ENCODE results near the gene PPM1G.
"Not testable (repeated sequence)": the region's sequence is repeated elsewhere in the genome, so short reads cannot be mapped to it uniquely, and the experiment has no call there.

The PPM1G gene

DNA sequence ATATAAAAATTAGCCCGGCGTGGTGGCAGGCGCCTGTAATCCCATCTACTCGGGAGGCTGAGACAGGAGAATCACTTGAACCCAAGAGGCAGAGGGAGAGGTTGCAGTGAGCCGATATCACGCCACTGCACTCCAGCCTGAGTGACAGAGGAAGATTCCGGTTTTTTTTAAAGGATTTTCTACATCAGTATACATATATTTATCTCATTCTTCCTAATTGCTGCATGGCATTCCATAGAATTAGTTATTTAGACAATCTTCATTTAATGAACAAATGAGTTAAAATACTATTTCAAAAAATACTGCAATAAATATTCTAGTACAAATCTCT lies 54.8 kb downstream of the PPM1G start:
- Histone ChIP-seq H4K5ac (ENCODE audit: low read length) (no peak overlapping the region), H2BK120ac (ENCODE audit: low read depth, low read length) (no peak overlapping the region)

DNA sequence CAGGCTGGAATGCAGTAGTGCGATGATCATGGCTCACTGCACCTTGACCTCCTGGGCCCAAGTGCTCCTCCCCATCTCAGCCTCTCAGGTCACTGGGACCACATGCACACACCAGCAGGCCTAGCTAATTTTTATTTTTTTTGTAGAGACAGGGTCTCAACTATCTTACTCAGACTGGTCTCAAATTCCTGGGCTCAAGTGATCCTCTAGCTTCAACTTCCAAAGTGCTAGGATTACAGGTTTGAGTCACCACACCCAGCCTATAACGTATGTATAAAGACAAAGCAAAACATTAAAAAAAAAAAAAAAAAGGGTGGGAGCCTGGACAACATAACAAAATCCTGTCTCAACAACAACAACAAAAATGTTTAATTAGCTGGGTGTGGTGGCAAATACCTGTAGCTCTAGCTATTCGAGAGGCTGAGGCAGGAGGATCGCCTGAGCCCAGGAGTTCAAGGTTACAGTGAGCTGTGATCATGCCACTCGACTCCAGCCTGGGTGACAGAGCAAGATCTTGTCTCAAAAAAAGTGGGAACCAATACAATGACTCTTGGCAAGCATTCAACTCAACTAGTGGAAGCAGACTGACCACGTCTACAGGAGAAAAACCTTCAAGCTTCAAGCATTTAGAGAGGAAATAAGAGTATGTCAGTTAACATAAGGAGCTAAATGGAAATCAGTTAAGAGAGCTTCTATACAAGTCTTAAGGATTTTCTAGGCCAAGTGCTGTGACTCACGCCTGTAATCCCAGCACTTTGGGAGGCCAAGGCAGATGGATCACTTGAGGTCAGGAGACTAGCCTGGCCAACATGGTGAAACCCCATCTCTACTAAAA lies 55.4 kb downstream of the PPM1G start:
- H3K79me1 ChIP-seq (ENCODE audit: low read length) = peaks cover 7% of the 10 kb centered on the region
- no peak overlapping the region for H3K4ac ChIP-seq (ENCODE audit: low read depth, low read length)
- peaks cover 49% of the 10 kb centered on the region for H3K79me2 ChIP-seq (ENCODE audit: control insufficient read depth, insufficient read depth, low read length)
- no peak overlapping the region for H2AK5ac ChIP-seq (ENCODE audit: low read length)
- no peak overlapping the region for H4K8ac ChIP-seq (ENCODE audit: low read depth, low read length)
- no peaks in the 10 kb centered on the region for H3K4me1 ChIP-seq (ENCODE audit: control insufficient read depth, low read depth, low read length)
- no peak overlapping the region for H3K9ac ChIP-seq (ENCODE audit: low read length)
- no peaks in the 10 kb centered on the region for H3K36me3 ChIP-seq (ENCODE audit: control insufficient read depth, insufficient read depth, low read length)
- no peak overlapping the region for H2BK15ac ChIP-seq (replicated peaks; ENCODE audit: low read depth)
- H3K23ac ChIP-seq (ENCODE audit: low read length) = no peak overlapping the region
- H3K4me2 ChIP-seq (ENCODE audit: low read length) = no peak overlapping the region
- no peak overlapping the region for H3K56ac ChIP-seq (ENCODE audit: low read length)
- DNase-seq = peak; percentile 47
- WGBS (ENCODE audit: extremely low coverage, insufficient coverage, low lambda C conversion rate) = no CpG with 5 or more reads among the region's 7 CpGs
- no peak overlapping the region for H2BK120ac ChIP-seq (ENCODE audit: low read depth, low read length)
- H2BK5ac ChIP-seq (ENCODE audit: low read length) = no peak overlapping the region
- H3K4me3 ChIP-seq (ENCODE audit: low read length) = no peak overlapping the region
- H3K18ac ChIP-seq (ENCODE audit: low read length) = no peak overlapping the region
- H3K27me3 ChIP-seq (ENCODE audit: insufficient read depth, low read length, poor library complexity) = no peaks in the 10 kb centered on the region
- H3K27ac ChIP-seq (ENCODE audit: low read depth, low read length) = no peak overlapping the region
- no peak overlapping the region for H4K5ac ChIP-seq (ENCODE audit: low read length)

More for the DNA sequence above, 54.8 kb downstream of the PPM1G start:
- no peak for DNase-seq
- Histone ChIP-seq H3K79me1 (ENCODE audit: low read length) (peaks cover 7% of the 10 kb centered on the region), H3K79me2 (ENCODE audit: control insufficient read depth, insufficient read depth, low read length) (peaks cover 49% of the 10 kb centered on the region), H3K4ac (ENCODE audit: low read depth, low read length) (no peak overlapping the region), H3K56ac (ENCODE audit: low read length) (no peak overlapping the region), H3K4me2 (ENCODE audit: low read length) (no peak overlapping the region), H3K9ac (ENCODE audit: low read length) (no peak overlapping the region), H3K36me3 (ENCODE audit: control insufficient read depth, insufficient read depth, low read length) (no peaks in the 10 kb centered on the region), H2AK5ac (ENCODE audit: low read length) (no peak overlapping the region), H3K23ac (ENCODE audit: low read length) (no peak overlapping the region), H3K27ac (ENCODE audit: low read depth, low read length) (no peak overlapping the region), H2BK15ac (replicated peaks; ENCODE audit: low read depth) (no peak overlapping the region), H2BK5ac (ENCODE audit: low read length) (no peak overlapping the region), H3K4me1 (ENCODE audit: control insufficient read depth, low read depth, low read length) (no peaks in the 10 kb centered on the region), H3K18ac (ENCODE audit: low read length) (no peak overlapping the region), H3K4me3 (ENCODE audit: low read length) (no peak overlapping the region), H4K8ac (ENCODE audit: low read depth, low read length) (no peak overlapping the region), H3K27me3 (ENCODE audit: insufficient read depth, low read length, poor library complexity) (no peaks in the 10 kb centered on the region)
- no CpG with 5 or more reads among the region's 7 CpGs for WGBS (ENCODE audit: extremely low coverage, insufficient coverage, low lambda C conversion rate)

DNA sequence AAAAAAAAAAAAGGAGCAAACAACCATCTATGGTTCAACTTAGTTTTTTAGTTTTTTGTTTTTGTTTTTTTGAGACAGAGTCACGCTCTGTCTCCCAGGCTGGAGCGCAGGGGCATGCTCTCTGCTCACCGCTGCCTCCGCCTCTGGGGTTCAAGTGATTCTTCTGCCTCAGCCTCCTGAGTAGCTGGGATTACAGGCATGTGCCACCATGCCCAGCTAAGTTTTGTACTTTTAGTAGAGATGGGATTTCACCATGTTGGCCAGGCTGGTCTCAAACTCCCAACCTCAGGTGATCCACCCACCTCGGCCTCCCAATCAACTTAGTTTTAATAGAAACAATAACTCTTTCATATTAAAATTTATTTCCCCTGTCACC lies 56.0 kb downstream of the PPM1G start:
- not testable (repeated sequence) for H3K27ac ChIP-seq (ENCODE audit: low read depth, low read length); H3K36me3 ChIP-seq (ENCODE audit: control insufficient read depth, insufficient read depth, low read length); DNase-seq

DNA sequence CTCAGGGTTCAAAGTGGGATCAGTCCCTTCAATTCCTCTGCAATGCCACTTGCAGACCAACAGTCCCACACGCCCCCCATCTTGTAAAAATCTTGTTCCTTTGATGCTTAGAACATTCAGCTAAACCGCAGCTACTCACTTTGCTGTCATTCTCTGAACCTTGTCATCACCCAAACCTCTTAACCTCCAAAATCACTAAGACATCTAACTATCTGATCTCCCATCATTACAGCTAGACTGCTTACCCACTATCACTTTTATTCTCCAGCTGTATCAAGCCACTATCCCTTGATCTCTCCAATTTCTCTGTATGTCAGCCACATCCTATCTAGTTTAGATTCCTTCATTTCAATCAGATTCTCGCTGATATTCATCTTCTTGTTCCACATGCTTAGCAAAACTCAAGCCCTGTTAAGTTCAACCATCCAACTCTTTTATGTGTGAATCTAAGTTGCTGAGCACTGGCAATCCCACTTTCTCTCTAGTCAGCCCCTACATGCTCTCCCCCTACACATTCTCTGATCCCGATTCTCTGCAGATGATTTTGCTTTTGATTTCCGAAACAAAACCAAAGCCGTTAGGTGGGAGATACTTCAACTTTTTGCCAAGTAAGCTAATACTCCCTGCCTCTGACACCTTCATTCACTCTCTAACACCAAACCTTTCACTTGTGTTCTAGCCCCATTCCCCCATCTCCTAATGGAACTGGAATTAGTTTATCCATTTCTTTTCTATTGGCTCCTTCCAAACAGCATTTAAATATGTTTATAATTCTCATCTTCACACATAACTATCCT lies 57.4 kb downstream of the PPM1G start:
- H3K4me3 ChIP-seq (ENCODE audit: low read length) = no peak overlapping the region
- H4K5ac ChIP-seq (ENCODE audit: low read length) = no peak overlapping the region
- peaks cover 5% of the 10 kb centered on the region for H3K79me1 ChIP-seq (ENCODE audit: low read length)
- H2AK5ac ChIP-seq (ENCODE audit: low read length) = no peak overlapping the region
- no peak overlapping the region for H2BK15ac ChIP-seq (replicated peaks; ENCODE audit: low read depth)
- H3K4ac ChIP-seq (ENCODE audit: low read depth, low read length) = no peak overlapping the region
- H3K56ac ChIP-seq (ENCODE audit: low read length) = no peak overlapping the region
- H3K79me2 ChIP-seq (ENCODE audit: control insufficient read depth, insufficient read depth, low read length) = peaks cover 59% of the 10 kb centered on the region
- no peak overlapping the region for H3K23ac ChIP-seq (ENCODE audit: low read length)
- H3K27ac ChIP-seq (ENCODE audit: low read depth, low read length) = no peak overlapping the region
- DNase-seq = no peak
- no peaks in the 10 kb centered on the region for H3K36me3 ChIP-seq (ENCODE audit: control insufficient read depth, insufficient read depth, low read length)
- H2BK120ac ChIP-seq (ENCODE audit: low read depth, low read length) = no peak overlapping the region
- H3K4me2 ChIP-seq (ENCODE audit: low read length) = no peak overlapping the region
- H3K9ac ChIP-seq (ENCODE audit: low read length) = no peak overlapping the region
- H4K8ac ChIP-seq (ENCODE audit: low read depth, low read length) = no peak overlapping the region
- no peaks in the 10 kb centered on the region for H3K4me1 ChIP-seq (ENCODE audit: control insufficient read depth, low read depth, low read length)
- WGBS (ENCODE audit: extremely low coverage, insufficient coverage, low lambda C conversion rate) = no CpG with 5 or more reads among the region's 6 CpGs
- no peak overlapping the region for H3K18ac ChIP-seq (ENCODE audit: low read length)
- no peak overlapping the region for H2BK5ac ChIP-seq (ENCODE audit: low read length)
- no peaks in the 10 kb centered on the region for H3K27me3 ChIP-seq (ENCODE audit: insufficient read depth, low read length, poor library complexity)

More for the DNA sequence above, 56.0 kb downstream of the PPM1G start:
- H3K79me1 ChIP-seq (ENCODE audit: low read length); H2AK5ac ChIP-seq (ENCODE audit: low read length); H3K4me1 ChIP-seq (ENCODE audit: control insufficient read depth, low read depth, low read length); H3K27me3 ChIP-seq (ENCODE audit: insufficient read depth, low read length, poor library complexity); H3K56ac ChIP-seq (ENCODE audit: low read length); H2BK15ac ChIP-seq (replicated peaks; ENCODE audit: low read depth); H3K18ac ChIP-seq (ENCODE audit: low read length); H3K9ac ChIP-seq (ENCODE audit: low read length); H4K8ac ChIP-seq (ENCODE audit: low read depth, low read length); H3K4me2 ChIP-seq (ENCODE audit: low read length); H3K23ac ChIP-seq (ENCODE audit: low read length); H2BK120ac ChIP-seq (ENCODE audit: low read depth, low read length); H4K5ac ChIP-seq (ENCODE audit: low read length); H3K4me3 ChIP-seq (ENCODE audit: low read length); H3K4ac ChIP-seq (ENCODE audit: low read depth, low read length); H2BK5ac ChIP-seq (ENCODE audit: low read length): not testable (repeated sequence)
- WGBS (ENCODE audit: extremely low coverage, insufficient coverage, low lambda C conversion rate) = no CpG with 5 or more reads among the region's 5 CpGs
- peaks cover 52% of the 10 kb centered on the region for H3K79me2 ChIP-seq (ENCODE audit: control insufficient read depth, insufficient read depth, low read length)

DNA sequence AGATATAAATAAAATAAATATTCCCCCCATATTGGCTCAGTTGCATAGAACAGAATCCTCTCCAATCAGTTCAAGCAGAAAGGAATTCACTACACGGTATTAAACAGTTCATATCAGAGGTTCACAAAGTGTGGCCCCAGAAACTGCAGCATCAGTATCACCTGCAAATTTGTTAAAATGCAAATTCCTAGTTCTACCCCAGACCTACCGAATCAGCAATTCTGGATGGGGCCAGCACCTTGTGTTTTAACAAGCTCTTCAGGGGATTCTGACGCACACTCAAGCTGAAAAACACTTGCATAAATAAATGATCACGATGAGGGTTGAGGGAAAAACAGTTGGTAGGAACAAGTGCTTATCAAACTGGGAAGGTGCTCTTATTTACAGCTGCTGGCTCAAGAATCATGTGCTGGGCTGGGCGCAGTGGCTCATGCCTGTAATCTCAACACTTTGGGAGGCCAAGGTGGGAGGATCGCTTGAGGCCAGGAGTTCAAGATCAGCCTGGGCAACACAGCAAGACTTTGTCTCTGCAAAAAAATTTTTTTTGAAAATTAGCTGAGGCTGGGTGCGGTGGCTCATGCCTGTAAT lies 59.2 kb downstream of the PPM1G start:
- H2BK120ac ChIP-seq (ENCODE audit: low read depth, low read length) = no peak overlapping the region
- DNase-seq = no peak

More for the DNA sequence above, 59.2 kb downstream of the PPM1G start:
- H2BK15ac ChIP-seq (replicated peaks; ENCODE audit: low read depth) = no peak overlapping the region
- H3K23ac ChIP-seq (ENCODE audit: low read length) = no peak overlapping the region
- H2AK5ac ChIP-seq (ENCODE audit: low read length) = no peak overlapping the region
- H3K36me3 ChIP-seq (ENCODE audit: control insufficient read depth, insufficient read depth, low read length) = no peaks in the 10 kb centered on the region
- H3K4me3 ChIP-seq (ENCODE audit: low read length) = no peak overlapping the region
- no peaks in the 10 kb centered on the region for H3K4me1 ChIP-seq (ENCODE audit: control insufficient read depth, low read depth, low read length)
- no CpG with 5 or more reads among the region's 7 CpGs for WGBS (ENCODE audit: extremely low coverage, insufficient coverage, low lambda C conversion rate)
- no peak overlapping the region for H2BK5ac ChIP-seq (ENCODE audit: low read length)
- peaks cover 63% of the 10 kb centered on the region for H3K79me2 ChIP-seq (ENCODE audit: control insufficient read depth, insufficient read depth, low read length)
- H3K9ac ChIP-seq (ENCODE audit: low read length) = no peak overlapping the region
- no peaks in the 10 kb centered on the region for H3K27me3 ChIP-seq (ENCODE audit: insufficient read depth, low read length, poor library complexity)
- no peak overlapping the region for H4K8ac ChIP-seq (ENCODE audit: low read depth, low read length)
- H3K56ac ChIP-seq (ENCODE audit: low read length) = no peak overlapping the region
- no peak overlapping the region for H3K4me2 ChIP-seq (ENCODE audit: low read length)
- no peak overlapping the region for H3K4ac ChIP-seq (ENCODE audit: low read depth, low read length)
- H3K18ac ChIP-seq (ENCODE audit: low read length) = no peak overlapping the region
- H4K5ac ChIP-seq (ENCODE audit: low read length) = no peak overlapping the region
- peaks cover 8% of the 10 kb centered on the region for H3K79me1 ChIP-seq (ENCODE audit: low read length)
- no peak overlapping the region for H3K27ac ChIP-seq (ENCODE audit: low read depth, low read length)

All from mesendoderm (in vitro differentiated cells).